PFSK-1 (cell line): ENCODE results near the gene ABCA7.

Experiments used
- POLR2AphosphoS5 ChIP-seq: IDR thresholded peaks from 2 replicates; pipeline ENCODE4 v1.6.1; 2012; ENCODE audit warnings: low read depth, mild to moderate bottlenecking, control low read depth, low read length, moderate library complexity
- TAF1 ChIP-seq: IDR thresholded peaks from 2 replicates; pipeline ENCODE4 v1.6.1; 2012; ENCODE audit warnings: low read length, control low read depth, borderline replicate concordance; ENCODE audit not compliant: insufficient read depth
- TF ChIP-seq, protein P1 (sequence below), 2 experiments: IDR thresholded peaks; 2 replicates each; pipeline versions ENCODE4 v1.6.1 to v1.8.0; 2011 to 2012; ENCODE audit warnings: low read depth in 2 of 2, low read length in 2 of 2, control low read depth in 1 of 2, inconsistent platforms in 1 of 2, mild to moderate bottlenecking in 1 of 2, moderate library complexity in 1 of 2; ENCODE audit not compliant: insufficient read depth in 1 of 2

DNA sequence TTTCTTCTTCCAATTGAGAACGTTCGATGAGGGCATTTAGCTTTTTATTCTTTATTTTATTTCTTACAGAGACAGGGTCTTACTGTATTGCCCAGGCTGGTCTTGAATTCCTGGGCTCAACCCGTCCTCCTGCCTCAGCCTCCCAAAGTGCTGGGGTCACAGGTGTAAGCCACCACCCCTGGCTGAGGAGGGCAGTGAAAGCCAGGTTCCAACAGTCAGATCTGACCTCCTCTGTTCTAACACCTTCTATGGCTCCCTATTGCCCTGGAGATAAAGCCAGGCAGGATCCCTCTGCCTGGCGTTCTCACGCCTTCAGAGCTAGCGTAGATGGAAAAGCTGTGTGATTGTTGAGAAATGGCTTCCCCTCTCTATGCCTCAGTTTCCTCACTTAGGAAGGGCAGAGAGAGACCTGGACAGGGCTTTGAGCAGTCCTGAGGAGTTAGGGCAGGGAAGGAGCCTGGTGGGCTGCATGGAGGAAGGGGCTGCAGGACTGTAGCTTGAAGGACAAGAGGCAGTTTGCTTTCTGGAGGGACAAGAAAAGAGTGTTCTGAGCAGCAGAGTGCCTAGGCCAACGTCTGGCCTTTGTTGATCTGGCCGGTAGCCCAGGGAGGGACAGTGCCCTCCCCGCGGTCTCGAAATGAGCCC is 32.6 kb downstream of the ABCA7 start:
- TF ChIP-seq, protein P1, sequence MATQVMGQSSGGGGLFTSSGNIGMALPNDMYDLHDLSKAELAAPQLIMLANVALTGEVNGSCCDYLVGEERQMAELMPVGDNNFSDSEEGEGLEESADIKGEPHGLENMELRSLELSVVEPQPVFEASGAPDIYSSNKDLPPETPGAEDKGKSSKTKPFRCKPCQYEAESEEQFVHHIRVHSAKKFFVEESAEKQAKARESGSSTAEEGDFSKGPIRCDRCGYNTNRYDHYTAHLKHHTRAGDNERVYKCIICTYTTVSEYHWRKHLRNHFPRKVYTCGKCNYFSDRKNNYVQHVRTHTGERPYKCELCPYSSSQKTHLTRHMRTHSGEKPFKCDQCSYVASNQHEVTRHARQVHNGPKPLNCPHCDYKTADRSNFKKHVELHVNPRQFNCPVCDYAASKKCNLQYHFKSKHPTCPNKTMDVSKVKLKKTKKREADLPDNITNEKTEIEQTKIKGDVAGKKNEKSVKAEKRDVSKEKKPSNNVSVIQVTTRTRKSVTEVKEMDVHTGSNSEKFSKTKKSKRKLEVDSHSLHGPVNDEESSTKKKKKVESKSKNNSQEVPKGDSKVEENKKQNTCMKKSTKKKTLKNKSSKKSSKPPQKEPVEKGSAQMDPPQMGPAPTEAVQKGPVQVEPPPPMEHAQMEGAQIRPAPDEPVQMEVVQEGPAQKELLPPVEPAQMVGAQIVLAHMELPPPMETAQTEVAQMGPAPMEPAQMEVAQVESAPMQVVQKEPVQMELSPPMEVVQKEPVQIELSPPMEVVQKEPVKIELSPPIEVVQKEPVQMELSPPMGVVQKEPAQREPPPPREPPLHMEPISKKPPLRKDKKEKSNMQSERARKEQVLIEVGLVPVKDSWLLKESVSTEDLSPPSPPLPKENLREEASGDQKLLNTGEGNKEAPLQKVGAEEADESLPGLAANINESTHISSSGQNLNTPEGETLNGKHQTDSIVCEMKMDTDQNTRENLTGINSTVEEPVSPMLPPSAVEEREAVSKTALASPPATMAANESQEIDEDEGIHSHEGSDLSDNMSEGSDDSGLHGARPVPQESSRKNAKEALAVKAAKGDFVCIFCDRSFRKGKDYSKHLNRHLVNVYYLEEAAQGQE (IDR thresholded peaks at IDR 0.05; ENCODE audit: insufficient read depth in 1 of 2, low read depth in 2 of 2, low read length in 2 of 2) = no peak
- TF ChIP-seq TAF1 = no peak
- TF ChIP-seq POLR2AphosphoS5 = no peak
